Left ventricle myocardium superior (tissue), 1 donor: ENCODE results near the gene PRKCA. TPM values are rescaled to one million over a fixed set of nuclear protein-coding genes. Genes with fewer than 3 reads are reported as not detected.
"Not testable (repeated sequence)": the region's sequence is repeated elsewhere in the genome, so short reads cannot be mapped to it uniquely, and the experiment has no call there.

Source experiments
- ATAC-seq: fragments of 200-7000 bp; cut with Tn5 transposase; one replicate; pipeline ENCODE4 v1.9.1; 2020; ENCODE audit warnings: mild to moderate bottlenecking, moderate library complexity
- DNase-seq: peaks from one replicate; pipeline ENCODE4 v3.0.0-alpha.2; 2020
- intact Hi-C: fragments of 100-400 bp; cut with micrococcal nuclease; formaldehyde crosslinking; loops from one replicate; pipeline ENCODE4 v1.11.0; 2022
- total RNA-seq: library from RNA; stranded (reverse); fragmentation: NEBNext Ultra II Directional; extraction: Animal tissue kit (Norgen Biotek cat#: 25700); gene quantifications from one replicate; pipeline ENCODE4 v1.2.1, GENCODE V29; 2021
- donor health status: DM: no; HTN: yes; CAD: no; lungs with severe emphysema.

Gene PRKCA
- total RNA-seq, 1 donor from 2014 or later, result 5.9 TPM

DNA sequence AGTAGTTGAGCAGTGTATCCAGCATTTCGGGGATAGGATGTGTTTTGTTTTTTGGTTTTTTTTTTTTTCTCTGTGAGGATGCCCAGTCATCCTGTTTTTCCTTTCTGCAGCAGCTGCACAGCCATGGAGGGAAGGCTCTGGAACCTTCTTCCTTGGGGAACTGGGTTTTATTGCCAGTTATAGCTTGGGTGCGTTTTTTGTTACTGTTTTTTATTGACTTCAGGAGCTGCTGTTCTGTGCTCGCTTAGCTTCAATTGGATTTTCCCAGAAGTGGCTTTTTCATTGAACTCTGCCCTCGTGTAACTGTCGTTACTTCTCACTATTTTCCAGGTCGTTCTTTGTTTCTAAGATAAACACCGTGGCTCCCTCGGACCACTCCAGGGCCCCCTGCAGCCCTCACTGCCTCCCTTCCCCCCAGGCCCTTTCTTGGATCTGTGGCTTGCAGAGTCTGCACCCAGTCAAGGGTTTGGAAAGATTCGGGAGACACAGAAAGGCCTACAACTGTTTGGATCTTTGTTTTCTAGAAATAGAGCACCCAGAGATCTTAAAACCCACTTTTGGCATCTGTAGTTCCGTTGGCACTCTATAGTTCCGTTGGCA is 412.8 kb downstream of the PRKCA start:
- ATAC-seq, result no peak
- intact Hi-C loops, result no loop called here

DNA sequence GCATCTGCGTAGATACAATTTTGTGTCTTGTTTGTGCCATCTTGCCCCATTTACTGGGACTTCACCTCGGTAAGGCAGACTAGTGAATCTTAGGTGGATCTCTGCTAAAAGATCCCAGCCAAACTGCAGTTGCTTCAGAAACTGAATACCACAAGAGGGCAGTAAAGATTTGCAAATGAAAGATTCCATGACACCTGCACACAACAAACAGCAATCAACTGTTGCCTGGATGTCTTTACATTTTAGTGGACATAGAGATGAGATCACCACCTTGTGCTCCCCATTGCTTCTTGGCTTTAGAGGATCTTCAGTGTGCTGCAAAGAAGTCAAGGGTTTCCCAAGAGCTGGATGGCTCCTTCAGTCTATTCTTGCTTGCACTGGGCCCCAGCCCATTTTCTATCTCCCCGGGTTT is 413.3 kb downstream of the PRKCA start:
- no peak for DNase-seq
- peak; percentile 56 for ATAC-seq
- intact Hi-C loops, result no loop called here

More for the DNA sequence above, 412.8 kb downstream of the PRKCA start:
- no peak for DNase-seq

- ATAC-seq (no peak), DNase-seq (no peak)
- intact Hi-C loops, result no loop called here
Observed at GRCh38 chr17:66716236-66717026, 414.0 kb downstream of the PRKCA start.

- intact Hi-C loops, result no loop called here
- DNase-seq (no peak), ATAC-seq (no peak)
Observed at GRCh38 chr17:66717641-66718058, 415.2 kb downstream of the PRKCA start.

- DNase-seq (no peak), ATAC-seq (no peak)
- intact Hi-C loops, result loop anchor here (5.0 kb wide), 1 partner anchor 187 kb away; no protein-coding TSS in a partner anchor
Observed at GRCh38 chr17:66720027-66720426, 417.6 kb downstream of the PRKCA start.

DNA sequence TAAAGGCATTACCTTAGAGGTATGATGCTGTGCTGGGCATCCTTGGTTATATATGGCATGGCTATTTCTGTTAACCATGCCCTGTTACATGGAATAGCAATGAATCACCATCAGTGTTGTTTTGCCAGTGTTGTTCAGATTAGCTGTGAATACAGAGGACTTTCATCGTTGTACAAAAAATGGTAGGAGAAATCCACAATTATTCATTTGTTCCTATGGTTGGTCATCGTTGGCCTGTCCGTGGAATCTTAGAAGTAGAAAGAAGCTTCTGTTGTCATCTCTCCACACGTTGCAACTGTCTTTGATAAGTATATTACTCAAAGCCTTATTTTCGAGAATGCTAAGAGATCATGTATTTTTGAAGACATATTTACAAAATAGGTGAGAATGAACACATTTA is 418.2 kb downstream of the PRKCA start:
- no peak for ATAC-seq
- no peak for DNase-seq
- intact Hi-C loops, result loop anchor here (5.0 kb wide), 1 partner anchor 187 kb away; no protein-coding TSS in a partner anchor

DNA sequence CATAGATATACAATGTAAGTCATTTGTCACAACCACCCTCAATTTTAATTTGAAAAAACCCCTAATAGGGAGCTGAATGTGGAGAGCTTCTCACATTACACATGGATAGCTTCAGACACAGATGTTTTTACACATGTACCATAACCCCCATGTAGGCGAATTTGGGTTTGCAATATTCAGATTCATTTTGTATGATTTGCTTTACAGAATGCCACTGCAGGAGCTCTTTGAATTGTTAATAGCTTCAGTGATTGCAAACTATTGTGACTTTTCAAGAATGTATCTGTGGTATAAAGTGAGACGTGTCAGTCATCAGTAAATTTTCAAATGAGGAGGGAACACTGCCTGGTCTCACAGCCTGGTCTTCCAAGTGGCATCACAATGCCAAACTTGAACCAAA is 419.9 kb downstream of the PRKCA start:
- intact Hi-C loops, result loop anchor here (5.0 kb wide), 1 partner anchor 185 kb away; no protein-coding TSS in a partner anchor
- ATAC-seq (no peak), DNase-seq (no peak)

DNA sequence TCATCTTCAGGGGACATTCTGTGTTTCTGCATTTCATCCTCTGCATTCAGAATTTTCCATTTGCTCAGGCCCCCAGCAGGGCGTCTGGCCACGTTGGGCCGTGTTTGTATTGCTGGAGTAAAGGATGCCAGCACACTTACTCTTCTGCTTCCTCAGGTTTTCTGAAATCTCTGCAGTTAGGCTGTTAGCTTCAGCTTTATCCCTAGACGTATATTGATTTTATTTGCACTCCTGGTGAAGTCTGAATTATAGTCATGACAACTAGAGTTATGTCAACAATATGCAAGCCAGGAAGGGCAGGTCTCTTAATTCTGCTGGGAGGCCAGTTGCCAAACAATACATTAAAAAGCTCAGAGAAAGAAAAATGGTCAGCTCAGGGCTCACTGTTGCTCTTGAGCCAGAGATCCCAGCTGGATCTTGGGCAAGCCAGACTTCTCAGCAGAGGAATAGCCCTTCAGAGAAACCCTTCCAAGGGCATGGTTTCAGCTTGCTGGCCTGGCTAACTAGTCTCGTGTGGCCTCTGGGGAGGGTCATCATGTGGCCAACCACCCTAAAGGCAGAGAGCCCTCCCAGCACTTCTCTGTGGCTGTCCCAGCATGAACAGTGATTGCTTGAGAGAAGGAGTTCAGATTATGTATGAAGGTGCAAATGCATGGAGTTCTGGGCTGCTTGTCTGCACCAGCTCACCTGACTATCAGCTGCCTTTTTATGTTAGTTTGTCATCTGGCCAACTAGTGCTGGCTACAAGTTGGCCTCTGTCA is 422.3 kb downstream of the PRKCA start:
- intact Hi-C loops, result loop anchor here (5.0 kb wide), 1 partner anchor 183 kb away; no protein-coding TSS in a partner anchor
- ATAC-seq (peak; percentile 66), DNase-seq (no peak)

GRCh38 chr17:66725438-66725837 is 423.0 kb downstream of the PRKCA start:
- DNase-seq, ATAC-seq, intact Hi-C loops: not testable (repeated sequence)

GRCh38 chr17:66725956-66726355 is 423.5 kb downstream of the PRKCA start:
- intact Hi-C loops, result no loop called here
- ATAC-seq, result no peak
- DNase-seq, result no peak

- intact Hi-C loops, result no loop called here
- ATAC-seq, result no peak
Observed at GRCh38 chr17:66726371-66726770, 424.0 kb downstream of the PRKCA start.

DNA sequence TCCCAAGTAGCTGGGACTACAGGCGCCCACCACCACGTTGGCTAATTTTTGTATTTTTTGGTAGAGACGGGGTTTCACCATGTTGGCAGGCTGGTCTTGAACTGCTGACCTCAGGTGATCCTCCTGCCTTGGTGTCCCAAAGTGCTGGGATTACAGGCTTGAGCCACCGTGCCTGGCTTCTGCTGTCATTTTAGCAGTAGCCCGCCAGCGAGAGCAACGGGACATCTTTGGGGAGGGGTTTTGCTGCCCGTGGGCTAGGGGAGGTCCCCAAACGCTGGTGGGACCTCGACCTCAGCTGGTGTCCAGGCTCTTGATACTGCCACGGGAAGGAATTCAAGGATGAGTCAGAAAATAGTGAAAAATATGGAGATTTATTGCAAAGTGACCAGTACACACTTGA is 424.4 kb downstream of the PRKCA start:
- no peak for DNase-seq
- intact Hi-C loops, result no loop called here
- no peak for ATAC-seq

More at GRCh38 chr17:66726371-66726770, 424.0 kb downstream of the PRKCA start:
- DNase-seq, result no peak

- intact Hi-C loops, result no loop called here
- ATAC-seq (peak; percentile 74), DNase-seq (peak; percentile 68)
Observed at GRCh38 chr17:66727634-66728570, 425.5 kb downstream of the PRKCA start.

DNA sequence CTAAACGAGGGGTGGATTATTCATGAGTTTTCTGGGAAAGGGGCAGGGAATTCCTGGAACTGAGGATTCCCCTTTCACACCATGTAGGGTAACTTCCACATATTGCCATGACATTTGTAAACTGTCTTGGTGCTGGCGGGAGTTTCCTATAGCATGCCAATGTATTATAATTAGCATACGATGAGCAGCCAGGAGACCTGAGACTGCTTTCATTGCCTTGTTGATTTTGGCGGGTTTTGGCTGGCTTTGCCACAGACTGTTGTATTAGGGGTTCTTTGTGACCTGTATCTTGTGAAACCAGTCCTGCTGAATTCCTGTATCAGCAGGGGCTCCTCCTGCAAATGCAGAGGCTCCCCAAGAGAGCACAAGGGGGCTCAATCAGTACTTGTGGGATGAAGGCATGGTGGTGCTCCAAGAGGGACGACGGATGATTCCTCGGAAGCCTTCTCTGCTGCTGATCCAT is 428.1 kb downstream of the PRKCA start:
- ATAC-seq, result no peak
- intact Hi-C loops, result no loop called here
- DNase-seq, result no peak

DNA sequence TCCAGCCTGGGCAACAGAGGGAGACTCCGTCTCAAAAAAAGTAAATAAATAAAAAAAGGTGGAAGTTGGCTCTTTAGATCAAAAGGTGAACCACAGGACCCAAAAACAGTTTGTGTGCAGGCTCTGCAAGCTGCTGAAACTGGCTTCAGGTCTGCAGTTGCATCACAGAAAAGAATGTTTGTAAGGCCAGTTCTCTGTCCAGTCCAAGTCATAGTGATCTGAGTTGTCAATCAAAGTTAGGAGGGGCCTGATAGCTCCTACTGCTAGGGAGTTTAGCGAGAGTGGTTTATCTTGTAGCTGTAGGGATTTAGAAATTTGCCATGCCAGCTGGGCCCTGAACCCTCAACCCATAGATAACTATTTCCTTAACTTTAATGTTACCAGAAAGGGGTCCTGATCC is 431.3 kb downstream of the PRKCA start:
- DNase-seq, result no peak
- intact Hi-C loops, result no loop called here
- no peak for ATAC-seq

DNA sequence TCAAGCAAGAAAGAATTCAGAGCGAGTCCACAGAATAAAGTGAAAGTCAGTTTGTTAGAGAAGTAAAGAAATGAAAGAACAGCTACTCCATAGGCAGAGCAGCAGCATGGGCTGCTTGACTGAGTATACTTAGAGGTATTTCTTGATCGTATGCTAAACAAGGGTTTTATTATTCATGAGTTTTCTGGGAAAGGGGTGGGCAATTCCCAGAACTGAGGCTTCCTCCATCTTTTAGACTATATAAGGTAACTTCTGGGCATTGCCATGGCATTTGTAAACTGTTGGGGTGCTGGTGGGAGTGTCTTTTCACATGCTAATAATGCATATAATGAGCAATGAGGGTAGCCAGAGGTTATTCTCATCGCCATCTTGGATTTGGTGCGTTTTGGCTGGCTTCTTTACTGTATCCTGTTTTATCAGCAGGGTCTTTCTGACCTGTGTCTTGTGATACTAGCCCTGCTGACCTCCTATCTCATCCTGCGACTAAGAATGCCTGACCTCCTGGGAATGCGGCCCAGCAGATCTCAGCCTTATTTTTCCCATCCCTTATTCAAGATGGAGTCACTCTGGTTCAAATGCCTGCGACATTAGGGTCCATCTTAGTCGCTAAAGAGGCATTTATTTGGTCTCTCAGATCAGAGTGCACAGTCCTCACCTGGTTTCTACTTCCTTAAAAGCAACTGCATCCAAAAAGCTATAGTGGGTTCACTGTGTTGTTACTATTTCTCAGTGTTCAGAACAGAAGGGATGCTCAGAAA is 432.0 kb downstream of the PRKCA start:
- intact Hi-C loops, result no loop called here
- ATAC-seq (no peak), DNase-seq (no peak)

GRCh38 chr17:66737524-66737923 is 435.1 kb downstream of the PRKCA start:
- peak; percentile 72 for DNase-seq
- ATAC-seq, result peak; percentile 97
- intact Hi-C loops, result no loop called here

- intact Hi-C loops, result no loop called here
- ATAC-seq (no peak), DNase-seq (no peak)
Observed at GRCh38 chr17:66738301-66738700, 435.9 kb downstream of the PRKCA start.
